ENCODE measurements around the gene SAMD5. TPM values are rescaled to one million over a fixed set of nuclear protein-coding genes. Genes with fewer than 3 reads are reported as not detected.

The SAMD5 gene
- total RNA-seq, 1 donor from 2014 or later: 0.40 TPM

DNA sequence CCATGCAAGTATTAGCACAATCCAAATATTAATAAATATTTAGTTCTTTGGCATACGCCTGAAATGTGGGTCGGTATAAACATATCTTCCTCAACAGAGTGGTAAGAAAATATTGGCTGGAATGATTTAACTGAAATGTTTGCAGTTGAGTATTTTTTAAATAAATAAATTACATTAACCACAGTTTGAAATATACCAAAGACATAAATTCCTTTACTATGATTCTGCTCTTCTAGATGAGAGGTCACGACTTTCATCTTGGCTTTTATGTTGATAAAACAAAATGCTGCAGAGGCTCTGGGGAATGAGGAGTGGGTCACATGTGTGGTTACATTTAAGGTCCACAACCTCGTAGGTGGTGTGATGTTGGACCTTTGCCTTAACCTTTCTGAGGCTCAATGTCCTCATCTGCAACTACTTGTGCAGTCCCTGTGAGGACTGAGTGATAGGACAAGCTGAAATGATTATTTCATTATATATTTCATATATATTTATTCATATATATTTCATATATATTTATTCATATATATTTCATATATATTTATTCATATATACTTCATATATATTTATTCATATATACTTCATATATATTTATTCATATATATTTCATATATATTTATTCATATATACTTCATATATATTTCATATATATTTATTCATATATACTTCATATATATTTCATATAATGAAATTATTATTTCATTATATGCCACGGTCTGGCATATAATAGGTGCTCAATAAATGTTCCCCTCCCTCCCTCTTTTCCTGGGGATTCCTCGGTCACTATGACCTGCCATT is 107.4 kb downstream of the SAMD5 start:
- TF ChIP-seq, protein P1, sequence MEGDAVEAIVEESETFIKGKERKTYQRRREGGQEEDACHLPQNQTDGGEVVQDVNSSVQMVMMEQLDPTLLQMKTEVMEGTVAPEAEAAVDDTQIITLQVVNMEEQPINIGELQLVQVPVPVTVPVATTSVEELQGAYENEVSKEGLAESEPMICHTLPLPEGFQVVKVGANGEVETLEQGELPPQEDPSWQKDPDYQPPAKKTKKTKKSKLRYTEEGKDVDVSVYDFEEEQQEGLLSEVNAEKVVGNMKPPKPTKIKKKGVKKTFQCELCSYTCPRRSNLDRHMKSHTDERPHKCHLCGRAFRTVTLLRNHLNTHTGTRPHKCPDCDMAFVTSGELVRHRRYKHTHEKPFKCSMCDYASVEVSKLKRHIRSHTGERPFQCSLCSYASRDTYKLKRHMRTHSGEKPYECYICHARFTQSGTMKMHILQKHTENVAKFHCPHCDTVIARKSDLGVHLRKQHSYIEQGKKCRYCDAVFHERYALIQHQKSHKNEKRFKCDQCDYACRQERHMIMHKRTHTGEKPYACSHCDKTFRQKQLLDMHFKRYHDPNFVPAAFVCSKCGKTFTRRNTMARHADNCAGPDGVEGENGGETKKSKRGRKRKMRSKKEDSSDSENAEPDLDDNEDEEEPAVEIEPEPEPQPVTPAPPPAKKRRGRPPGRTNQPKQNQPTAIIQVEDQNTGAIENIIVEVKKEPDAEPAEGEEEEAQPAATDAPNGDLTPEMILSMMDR (conservative IDR thresholded peaks at IDR 0.05; ENCODE audit: low read depth, low read length): no peak
- no peak overlapping the region for H3K4me3 ChIP-seq (ENCODE audit: low read depth, low read length)
- no peak for DNase-seq (ENCODE audit: low read depth)

DNA sequence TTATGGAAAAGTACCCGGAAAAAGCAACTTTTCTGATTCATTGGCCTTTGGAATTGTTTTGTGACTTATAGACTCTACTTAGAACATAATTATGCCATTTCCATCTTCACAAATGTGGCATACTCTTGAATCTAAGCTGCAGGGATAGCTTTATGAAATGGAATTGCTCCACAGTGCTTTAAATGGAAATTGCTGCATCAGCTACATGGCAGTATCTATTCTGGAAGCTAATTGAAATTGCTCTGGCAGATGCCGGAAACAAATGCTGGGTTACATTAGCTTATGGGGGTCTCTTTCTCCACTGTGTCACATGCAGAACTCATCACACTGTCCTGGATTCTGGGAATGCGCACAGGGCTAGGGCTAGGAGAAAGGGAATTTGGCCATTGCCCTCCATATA is 108.9 kb downstream of the SAMD5 start:
- no peak for DNase-seq (ENCODE audit: low read depth)
- TF ChIP-seq, protein P1 (conservative IDR thresholded peaks at IDR 0.05; ENCODE audit: low read depth, low read length): no peak
- H3K4me3 ChIP-seq (ENCODE audit: low read depth, low read length): no peak overlapping the region

- H3K4me3 ChIP-seq (ENCODE audit: low read depth, low read length): no peak overlapping the region
- DNase-seq (ENCODE audit: low read depth): no peak
These were observed 110.0 kb downstream of the SAMD5 start for GRCh38 chr6:147618457-147618856.

DNA sequence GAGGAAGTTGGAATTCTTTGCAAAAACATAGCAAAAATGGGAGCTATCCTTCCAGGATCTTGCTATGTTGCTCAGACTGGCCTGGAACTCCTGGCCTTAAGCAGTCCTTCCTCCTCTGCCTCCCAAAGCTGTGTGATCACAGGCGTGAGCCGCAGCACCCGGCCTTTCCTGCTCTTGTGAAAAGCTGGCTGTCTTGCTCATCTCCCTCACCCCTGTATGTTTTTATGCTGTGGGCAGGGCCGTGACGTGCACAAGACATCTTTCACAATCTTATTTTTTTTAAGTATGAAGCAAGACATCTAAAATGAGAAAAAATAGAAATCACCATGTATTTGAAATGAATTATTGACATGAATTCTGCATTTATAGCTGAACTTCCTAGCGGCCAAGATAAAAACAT is 110.4 kb downstream of the SAMD5 start:
- DNase-seq (ENCODE audit: low read depth): no peak
- TF ChIP-seq, protein P1 (conservative IDR thresholded peaks at IDR 0.05; ENCODE audit: low read depth, low read length): no peak
- H3K4me3 ChIP-seq (ENCODE audit: low read depth, low read length): no peak overlapping the region

More at GRCh38 chr6:147618457-147618856, 110.0 kb downstream of the SAMD5 start:
- TF ChIP-seq, protein P1 (conservative IDR thresholded peaks at IDR 0.05; ENCODE audit: low read depth, low read length): no peak
